Lower lobe of right lung (tissue), 2 donors: ENCODE measurements around the gene TSPEAR. TPM values are rescaled to one million over a fixed set of nuclear protein-coding genes. Genes with fewer than 3 reads are reported as not detected.

ENCODE experiments used
- ATAC-seq, 2 donors: fragments of 200-7000 bp; cut with Tn5 transposase; one replicate each; pipeline ENCODE4 v1.9.1; 2020 to 2022; ENCODE audit warnings: mild to moderate bottlenecking in 2 of 2, moderate library complexity in 2 of 2
- DNase-seq: peaks from one replicate; pipeline ENCODE4 v3.0.0-alpha.2; 2020
- H3K27ac ChIP-seq: fragments of 200-600 bp; one replicate; pipeline ENCODE4 v1.8.0; 2022
- H3K27me3 ChIP-seq: fragments of 200-600 bp; one replicate; pipeline ENCODE4 v1.8.0; 2022; ENCODE audit warnings: low read depth
- H3K36me3 ChIP-seq: fragments of 200-600 bp; one replicate; pipeline ENCODE4 v1.8.0; 2022; ENCODE audit warnings: mild to moderate bottlenecking
- H3K4me1 ChIP-seq: fragments of 200-600 bp; one replicate; pipeline ENCODE4 v1.8.0; 2022
- H3K4me3 ChIP-seq: fragments of 200-600 bp; one replicate; pipeline ENCODE4 v1.8.0; 2022; ENCODE audit warnings: mild to moderate bottlenecking
- H3K9me3 ChIP-seq: fragments of 200-600 bp; one replicate; pipeline ENCODE4 v1.8.0; 2022
- CTCF ChIP-seq: fragments of 200-600 bp; IDR thresholded peaks from one replicate; pipeline ENCODE4 v1.8.0; 2022; ENCODE audit warnings: antibody characterized with exemption, mild to moderate bottlenecking
- intact Hi-C: fragments of 100-400 bp; cut with DNase I; formaldehyde crosslinking; loops from one replicate; pipeline ENCODE4 v1.11.0; 2022
- total RNA-seq: library from RNA; stranded (reverse); fragmentation: NEBNext Ultra II Directional; extraction: Animal tissue kit (Norgen Biotek cat#: 25700); gene quantifications from one replicate; pipeline ENCODE4 v1.2.1, GENCODE V29; 2021
- donor health status: DM: no; HTN: yes; CAD: no; lungs with severe emphysema.

Gene TSPEAR
- total RNA-seq, 1 donor from 2014 or later = 0.27 TPM

- peaks cover 8% of the 10 kb centered on the region for H3K27me3 ChIP-seq
- no peaks in the 10 kb centered on the region for H3K36me3 ChIP-seq
- DNase-seq (peak; percentile 32), ATAC-seq (no peak)
- no peaks in the 10 kb centered on the region for H3K9me3 ChIP-seq
- TF ChIP-seq CTCF = no peak
- no peaks in the 10 kb centered on the region for H3K4me1 ChIP-seq
- no peak overlapping the region for H3K27ac ChIP-seq
- intact Hi-C loops = no loop called here
- H3K4me3 ChIP-seq = no peak overlapping the region
Measured at GRCh38 chr21:44519346-44520325, 191.7 kb downstream of the TSPEAR start.

- intact Hi-C loops = no loop called here
- DNase-seq = no peak
Measured at GRCh38 chr21:44518686-44519085, 192.7 kb downstream of the TSPEAR start.

GRCh38 chr21:44517175-44517899, 194.0 kb downstream of the TSPEAR start:
- intact Hi-C loops = no loop called here
- H3K27me3 ChIP-seq = peaks cover 8% of the 10 kb centered on the region

More at GRCh38 chr21:44518686-44519085, 192.7 kb downstream of the TSPEAR start:
- no peak for TF ChIP-seq CTCF
- no peaks in the 10 kb centered on the region for H3K4me1 ChIP-seq
- peaks cover 8% of the 10 kb centered on the region for H3K27me3 ChIP-seq
- no peak overlapping the region for H3K4me3 ChIP-seq
- H3K27ac ChIP-seq = no peak overlapping the region
- H3K36me3 ChIP-seq = no peaks in the 10 kb centered on the region
- no peak for ATAC-seq
- no peaks in the 10 kb centered on the region for H3K9me3 ChIP-seq

GRCh38 chr21:44516828-44517174, 194.6 kb downstream of the TSPEAR start:
- Histone ChIP-seq H3K4me3 (no peak overlapping the region), H3K36me3 (no peaks in the 10 kb centered on the region), H3K27me3 (peaks cover 8% of the 10 kb centered on the region), H3K9me3 (no peaks in the 10 kb centered on the region), H3K27ac (no peak overlapping the region), H3K4me1 (no peaks in the 10 kb centered on the region)
- peak; percentile 20 for DNase-seq
- no peak for ATAC-seq
- intact Hi-C loops = no loop called here
- TF ChIP-seq CTCF = no peak

More at GRCh38 chr21:44517175-44517899, 194.0 kb downstream of the TSPEAR start:
- Histone ChIP-seq H3K4me1 (no peaks in the 10 kb centered on the region), H3K9me3 (no peaks in the 10 kb centered on the region), H3K4me3 (no peak overlapping the region), H3K27ac (no peak overlapping the region), H3K36me3 (no peaks in the 10 kb centered on the region)
- DNase-seq (peak; percentile 38), ATAC-seq (no peak)
- no peak for TF ChIP-seq CTCF

GRCh38 chr21:44516342-44516741, 195.0 kb downstream of the TSPEAR start:
- no peaks in the 10 kb centered on the region for H3K9me3 ChIP-seq
- H3K36me3 ChIP-seq = no peaks in the 10 kb centered on the region
- no peak for TF ChIP-seq CTCF
- no peak overlapping the region for H3K27ac ChIP-seq
- peaks cover 8% of the 10 kb centered on the region for H3K27me3 ChIP-seq
- H3K4me1 ChIP-seq = no peaks in the 10 kb centered on the region
- intact Hi-C loops = no loop called here
- DNase-seq (peak; percentile 34), ATAC-seq (no peak)
- no peak overlapping the region for H3K4me3 ChIP-seq
